Kidney capillary endothelial cell (primary cell): ENCODE measurements around the gene PEX16.
A peak's percentile ranks its signal among the peaks of the same experiment; 100 is the strongest.

Source experiments
- DNase-seq: peaks from one replicate; pipeline ENCODE4 v3.0.0-alpha.2; 2018; ENCODE audit warnings: low spot score

The PEX16 gene

DNA sequence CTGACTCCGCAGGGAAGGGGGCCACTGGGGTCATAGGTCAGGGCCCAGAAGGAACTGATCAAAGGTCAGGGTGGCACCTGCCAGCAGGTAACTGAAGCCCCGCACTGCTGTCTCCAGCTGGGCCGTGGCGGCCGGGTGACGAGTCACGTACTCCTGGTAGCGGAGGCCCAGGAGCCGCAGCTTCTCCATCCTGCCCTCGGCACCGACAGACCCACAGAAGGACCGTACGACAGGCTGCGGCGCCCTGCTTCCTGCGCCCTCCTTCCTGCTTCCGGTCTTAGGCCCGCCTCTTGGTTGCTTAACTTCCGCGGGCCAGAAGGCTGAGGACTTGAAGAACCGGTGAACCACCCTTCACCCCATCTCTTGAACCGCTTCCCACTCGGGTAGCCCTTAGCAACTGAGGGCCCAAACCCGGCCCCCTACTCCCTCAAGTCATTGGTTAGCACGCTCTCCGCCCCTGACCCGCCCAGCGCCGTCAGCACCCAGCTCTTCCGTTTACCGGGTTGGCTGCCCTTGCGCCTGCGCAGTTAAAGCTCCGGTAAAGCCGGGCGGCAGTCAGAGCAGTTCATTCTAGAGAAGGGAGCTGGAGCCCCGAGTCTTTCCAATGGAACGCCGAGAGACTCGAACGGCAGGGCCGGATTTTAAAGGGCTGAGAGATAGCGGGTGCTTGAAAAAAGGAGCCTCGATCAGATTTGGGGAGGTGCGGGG is at the start of gene PEX16:
Gene PEX16, minus strand, starts transcription at position 255 of the 708 bp plus-strand sequence. Its CDS starts 66 bp downstream, at position 189.
- peak; percentile 99 for DNase-seq

DNA sequence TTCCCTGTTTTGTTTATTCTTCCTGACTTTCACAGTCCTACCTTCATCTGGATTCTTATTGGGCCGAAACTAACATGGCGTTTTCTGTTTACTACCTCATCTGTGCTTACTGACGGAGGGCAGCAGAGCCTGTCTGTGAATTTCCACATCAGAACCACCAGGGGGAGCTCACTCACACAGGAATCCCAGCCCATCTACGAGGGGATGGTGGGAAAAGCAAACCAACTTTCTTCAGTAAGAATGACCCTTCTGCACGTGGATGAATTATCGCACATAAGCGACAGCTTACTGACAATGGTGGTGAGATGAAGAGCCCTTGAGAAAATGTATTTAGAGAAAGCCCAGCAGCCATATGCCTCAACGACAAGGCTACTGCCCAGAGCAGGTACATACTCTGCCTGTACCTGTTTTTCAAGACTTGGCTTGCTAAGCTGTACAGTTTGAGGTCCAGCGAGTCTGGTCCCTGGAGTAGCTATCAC is 47.3 kb upstream of the PEX16 start:
- DNase-seq: peak; percentile 78

DNA sequence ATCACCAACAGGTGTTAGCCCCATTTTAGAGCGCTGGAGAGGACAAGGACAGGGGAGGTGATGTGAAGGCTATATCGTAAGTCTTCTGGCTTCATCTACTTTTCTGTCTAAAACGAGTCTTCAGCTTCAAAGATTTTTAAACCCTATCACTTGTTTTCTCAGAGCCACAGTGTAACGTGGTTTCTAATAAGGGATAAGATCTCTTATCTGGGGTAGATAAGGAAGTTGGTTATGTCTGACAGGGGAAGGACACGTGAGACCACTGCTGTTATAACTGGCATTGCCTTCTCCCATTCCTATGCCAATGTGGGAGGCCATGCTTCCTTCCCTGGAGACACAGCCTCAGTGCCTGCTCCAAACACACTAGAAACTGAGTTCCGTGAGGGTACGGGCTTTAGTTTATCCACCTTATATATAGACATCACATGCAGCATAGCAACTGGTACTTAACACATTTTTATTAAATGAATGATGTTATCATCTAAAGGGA is 44.1 kb upstream of the PEX16 start:
- no peak for DNase-seq

DNA sequence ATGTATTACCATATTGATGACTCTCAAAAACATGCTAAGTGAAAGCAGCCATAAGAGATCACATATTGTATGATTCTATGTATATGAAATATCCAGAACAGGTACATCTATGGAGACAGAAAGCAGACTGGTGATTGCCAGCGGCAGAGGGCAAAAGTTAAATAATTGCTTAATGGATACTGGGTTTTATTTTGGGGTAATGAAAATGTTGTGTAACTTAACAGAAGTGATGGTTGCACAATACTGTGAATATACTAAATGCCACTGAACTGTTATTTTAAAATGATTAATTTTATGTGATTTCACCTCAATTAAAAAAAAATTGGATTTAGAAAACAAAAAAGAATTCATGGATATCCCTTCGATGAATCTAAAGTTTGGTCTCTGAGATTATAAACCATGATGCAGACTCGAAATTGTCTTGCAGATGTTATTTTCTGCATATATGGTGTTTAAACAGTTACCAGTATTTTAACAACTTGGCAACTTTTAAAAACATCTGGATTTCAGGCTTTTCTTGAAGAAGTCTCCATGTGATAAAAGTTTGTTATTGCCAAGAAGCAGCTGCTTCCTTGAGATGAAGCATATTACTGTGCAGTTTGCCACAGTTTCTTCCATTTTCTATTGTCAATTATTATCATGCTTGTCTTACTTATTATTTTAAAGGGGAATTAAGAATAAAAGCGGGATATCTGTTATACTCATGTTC is 42.9 kb upstream of the PEX16 start:
- DNase-seq: no peak

DNA sequence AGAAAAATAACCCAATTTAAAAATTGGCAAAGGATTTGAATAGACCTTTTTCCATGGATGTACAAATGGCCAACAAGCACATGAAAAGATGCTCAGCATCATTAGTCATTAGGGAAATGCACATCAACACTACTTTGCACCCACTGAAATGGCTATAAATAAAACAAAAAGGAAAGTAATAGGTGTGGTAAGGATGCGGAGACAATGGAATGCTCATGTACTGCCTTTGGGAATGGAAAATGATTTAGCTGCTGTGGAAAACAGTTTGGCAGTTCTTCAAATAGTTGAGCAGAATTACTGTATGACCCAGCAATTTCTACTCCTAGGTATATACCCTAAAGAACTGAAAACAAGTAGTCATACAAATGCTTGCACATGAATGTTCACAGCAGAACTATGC is 42.2 kb upstream of the PEX16 start:
- DNase-seq: no peak

DNA sequence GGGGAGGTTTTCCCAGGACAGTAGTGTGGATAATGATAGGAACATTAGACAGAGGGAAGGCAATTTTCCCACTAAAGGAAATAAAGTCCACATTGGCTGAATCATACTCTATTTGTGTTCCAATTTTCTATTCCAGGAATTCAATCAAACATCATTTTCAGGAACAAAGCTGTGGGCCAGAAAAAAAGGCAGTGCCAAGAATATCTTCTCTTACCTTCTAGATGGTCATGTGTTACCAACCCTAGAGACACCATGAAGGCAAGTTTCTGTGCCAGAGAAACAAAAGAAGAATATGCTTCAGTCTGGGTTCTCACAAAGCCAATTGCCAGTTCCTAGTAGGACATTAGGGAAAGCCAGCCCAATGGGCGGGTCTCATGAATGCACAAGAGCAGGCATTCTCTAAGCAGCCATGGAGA is 32.3 kb upstream of the PEX16 start:
- DNase-seq: no peak

DNA sequence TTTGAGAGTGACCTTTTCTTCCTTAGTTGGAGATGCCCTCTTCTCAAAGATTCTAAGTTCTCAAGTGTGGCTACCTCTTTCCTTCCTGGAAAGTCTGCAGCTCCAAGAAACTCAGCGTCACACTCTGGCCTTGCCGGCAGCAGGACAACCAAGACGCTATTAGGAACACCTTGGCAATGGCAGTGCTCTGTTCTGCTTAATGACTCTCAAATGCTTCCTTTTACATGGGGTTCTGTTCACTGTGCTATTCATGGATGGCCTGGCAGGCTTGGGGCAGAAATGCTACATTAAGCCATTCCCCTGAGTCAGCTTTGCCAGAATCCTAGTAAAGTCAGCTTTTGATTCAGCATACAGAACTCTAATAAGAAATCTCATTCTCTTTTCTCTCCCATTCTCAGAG is 30.7 kb upstream of the PEX16 start:
- DNase-seq: no peak

DNA sequence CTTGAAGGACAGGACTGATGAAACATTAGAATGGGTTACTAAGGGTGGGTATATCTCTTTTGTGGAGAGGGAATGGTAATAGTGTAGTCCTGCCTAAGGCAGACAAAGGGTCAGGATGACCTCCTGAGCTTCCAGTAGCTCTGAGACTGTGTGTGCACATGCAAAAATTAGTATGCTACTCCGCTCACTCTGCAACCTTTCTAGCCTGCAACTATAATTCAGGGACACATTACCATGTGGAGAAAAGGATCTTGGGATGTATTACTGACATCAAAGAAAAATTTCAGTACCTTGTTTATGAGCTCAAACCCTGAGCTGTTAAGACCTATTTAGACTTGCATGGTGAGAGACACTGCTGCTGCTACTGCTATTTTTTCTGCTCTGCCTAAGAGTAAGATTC is 30.2 kb upstream of the PEX16 start:
- no peak for DNase-seq

DNA sequence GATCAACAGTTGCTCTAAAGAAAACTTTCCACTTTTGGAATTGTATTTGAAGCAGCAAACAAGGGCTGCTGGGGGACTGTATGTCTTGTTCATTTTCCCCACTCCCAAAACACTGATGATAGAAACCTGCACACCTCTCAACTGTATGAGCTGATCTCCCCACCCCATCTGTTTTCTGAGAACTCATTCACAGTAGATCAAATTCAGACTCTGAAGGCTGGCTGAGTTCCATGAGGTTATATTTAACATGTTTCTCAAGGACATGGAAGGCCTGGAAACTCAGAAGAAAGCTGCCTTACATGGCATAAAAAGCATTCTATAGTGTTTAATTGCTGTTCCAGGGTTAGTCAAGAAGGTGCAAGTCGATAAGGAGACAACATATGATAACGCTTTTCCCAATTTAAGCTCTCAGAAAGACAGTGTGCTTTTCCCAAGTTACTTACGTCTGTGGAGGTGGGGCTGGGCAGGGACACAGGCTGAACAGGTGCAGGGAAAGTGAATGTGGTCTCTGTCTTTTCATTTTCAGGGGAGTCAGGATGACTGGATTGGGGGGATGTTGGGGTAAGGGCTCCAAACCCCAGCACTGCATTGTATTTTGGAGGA is 27.8 kb upstream of the PEX16 start:
- DNase-seq: no peak

DNA sequence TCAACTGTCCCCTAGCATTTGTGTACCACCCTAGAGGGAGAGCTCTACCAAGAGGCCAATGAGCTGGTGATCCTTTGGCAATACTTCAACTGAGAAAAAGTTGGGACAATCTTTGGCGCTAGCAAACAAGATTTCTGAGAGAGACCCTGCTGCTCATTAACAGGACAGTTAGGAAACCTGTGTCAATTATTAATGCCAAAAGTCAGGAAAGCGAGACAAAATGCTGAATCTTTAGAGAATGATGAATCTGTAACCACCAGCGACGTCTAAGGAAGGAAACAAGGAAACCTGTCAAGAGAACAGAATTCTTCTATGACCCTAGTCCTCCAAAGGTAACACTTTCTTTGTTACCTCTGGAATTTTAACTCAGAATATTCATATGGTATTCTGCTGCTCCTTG is 24.7 kb upstream of the PEX16 start:
- DNase-seq: no peak

DNA sequence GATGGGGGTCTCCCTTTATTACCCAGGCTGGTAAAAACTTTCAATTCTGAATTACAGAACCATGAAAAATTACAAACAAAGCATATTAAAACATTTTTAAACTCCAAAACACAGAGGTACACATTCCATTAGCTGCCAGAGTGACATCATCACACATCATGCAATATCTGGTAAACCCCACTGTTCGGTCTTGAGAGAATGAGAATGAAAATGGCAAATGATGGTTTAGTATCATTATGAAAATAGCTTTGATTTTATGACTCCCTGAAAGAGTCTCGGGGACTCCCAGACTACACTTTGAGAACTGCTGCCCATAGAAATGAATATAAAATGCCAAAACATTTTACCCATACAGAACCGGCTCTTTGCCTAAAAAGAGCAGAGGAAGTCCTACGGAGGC is 23.6 kb upstream of the PEX16 start:
- no peak for DNase-seq

DNA sequence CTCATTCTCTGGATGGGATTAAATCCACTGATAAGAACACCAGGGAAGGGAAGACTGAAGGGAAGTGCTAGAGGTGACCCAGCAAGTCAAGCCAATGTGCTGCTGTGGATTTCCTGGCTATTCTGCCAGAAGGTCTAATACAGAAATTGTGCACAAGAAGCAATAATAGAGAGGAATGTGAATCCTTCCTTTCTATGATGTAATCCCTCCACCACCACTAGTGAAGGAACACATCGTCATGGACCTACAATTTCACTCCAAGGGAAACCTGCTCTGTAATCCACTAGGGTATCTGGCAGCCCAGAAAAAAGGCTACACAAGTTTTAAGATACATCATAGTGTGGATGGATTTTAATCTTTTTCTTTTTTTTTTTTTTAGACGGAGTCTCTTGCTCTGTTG is 22.2 kb upstream of the PEX16 start:
- DNase-seq: no peak

DNA sequence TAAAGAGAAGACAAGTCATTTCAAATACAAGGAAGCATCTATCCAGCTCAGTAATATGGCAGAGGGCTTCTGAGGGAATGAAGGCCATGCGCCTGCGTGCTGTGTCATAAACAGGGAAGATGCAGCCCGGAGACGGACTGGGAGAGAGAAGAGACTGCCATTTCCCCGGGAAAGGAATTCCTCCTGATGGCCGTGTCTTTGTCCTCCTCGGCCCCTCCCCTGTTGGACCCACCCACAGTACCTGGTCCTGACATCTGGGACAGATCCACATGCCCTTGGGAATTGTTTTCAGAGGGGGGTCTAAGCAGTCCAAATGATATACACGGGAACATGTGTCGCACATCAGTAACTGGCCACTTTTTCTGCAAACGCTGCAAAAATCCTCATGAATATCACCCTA is 20.2 kb upstream of the PEX16 start:
- DNase-seq: no peak

DNA sequence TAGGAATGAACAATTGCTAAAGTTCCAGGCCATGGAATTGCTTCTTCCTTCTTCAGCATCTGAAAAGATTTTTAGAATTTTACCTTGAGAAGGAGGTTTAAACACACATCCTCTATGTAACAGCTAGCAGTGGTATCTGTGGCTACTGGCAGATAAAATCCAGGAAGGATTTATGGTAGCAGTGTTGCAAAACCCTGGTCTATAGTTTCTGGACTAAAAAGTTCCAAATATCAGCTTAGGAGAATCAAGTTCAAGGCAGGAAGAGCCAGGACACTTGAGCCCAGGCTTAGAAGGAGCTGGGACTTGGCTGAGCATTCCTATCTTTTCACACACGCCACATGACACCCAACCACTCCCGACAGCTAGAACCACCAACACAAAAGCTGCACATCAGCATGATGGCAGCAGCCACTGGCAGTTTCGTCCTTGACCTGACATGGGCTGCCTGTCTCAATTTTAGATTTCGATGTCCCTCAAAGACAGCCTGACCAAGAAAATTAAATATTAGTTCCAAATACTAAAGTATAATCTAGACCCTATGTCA is 18.9 kb upstream of the PEX16 start:
- no peak for DNase-seq

DNA sequence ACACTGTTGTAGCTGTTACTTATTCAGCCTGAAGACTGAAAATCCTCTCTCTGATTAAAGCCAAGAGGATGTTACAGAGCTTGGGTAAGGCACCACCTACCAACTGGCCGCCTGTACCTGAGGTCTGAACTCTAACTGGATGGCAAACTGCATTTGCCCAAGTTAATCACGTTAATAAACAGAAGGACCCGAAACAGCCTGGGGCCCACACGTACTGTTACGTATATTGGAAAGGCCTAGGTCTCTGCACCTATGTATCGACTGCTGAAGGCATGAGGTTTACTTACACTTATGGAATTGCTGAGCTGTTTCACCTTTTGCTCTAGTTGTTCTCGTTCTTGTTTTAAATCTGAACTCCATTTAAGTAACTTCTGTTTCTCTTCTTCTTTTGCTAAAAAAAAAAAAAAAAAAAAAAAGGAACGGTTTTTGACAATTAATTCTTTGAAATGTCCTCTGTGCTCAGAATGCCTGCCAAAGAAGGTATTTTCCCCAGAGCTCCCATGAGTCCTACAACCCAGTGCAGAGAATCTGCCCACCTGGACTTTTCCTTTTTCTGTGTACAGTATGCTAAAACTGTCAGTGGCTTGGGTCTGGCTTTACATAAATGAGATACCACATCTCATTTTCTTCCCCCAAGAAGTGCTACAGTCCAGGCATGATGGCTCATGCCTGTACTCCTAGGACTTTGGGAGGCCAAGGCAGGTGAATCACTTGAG is 17.8 kb upstream of the PEX16 start:
- no peak for DNase-seq

DNA sequence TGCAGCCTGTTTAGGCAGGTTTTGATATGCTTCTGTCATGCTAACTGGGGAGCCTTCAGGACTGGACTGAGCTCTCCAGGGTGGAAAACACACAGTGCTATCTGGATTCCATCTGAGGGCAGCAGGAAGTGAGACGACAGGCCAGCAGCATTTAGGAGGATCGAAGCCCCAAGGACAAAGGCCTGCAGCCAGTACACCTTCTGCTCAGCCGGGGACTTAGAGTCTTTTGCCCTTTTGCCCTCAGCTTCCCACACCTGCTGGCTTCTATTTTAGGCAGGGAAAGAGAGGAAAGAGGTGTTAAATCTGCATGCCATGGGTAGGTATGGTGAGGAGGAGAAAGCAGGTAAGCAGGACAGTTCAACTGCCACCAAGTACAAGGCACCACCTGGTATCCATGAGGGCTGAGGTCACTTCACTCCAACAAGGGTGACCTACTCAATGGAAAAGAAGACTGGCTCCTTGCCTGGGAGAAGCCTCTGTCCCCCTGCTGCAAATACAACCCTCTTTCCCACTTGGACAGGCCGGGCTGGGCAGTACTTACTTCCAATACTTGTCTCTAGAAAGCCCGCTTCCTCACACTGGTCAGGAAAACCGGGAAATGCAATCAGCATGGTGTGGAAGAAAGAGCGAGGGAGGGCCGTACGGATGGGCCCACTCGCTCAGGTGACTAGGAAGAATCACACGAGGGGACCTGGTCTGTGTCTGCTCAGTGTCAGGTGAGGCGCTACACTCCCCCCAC is 17.1 kb upstream of the PEX16 start:
- no peak for DNase-seq

DNA sequence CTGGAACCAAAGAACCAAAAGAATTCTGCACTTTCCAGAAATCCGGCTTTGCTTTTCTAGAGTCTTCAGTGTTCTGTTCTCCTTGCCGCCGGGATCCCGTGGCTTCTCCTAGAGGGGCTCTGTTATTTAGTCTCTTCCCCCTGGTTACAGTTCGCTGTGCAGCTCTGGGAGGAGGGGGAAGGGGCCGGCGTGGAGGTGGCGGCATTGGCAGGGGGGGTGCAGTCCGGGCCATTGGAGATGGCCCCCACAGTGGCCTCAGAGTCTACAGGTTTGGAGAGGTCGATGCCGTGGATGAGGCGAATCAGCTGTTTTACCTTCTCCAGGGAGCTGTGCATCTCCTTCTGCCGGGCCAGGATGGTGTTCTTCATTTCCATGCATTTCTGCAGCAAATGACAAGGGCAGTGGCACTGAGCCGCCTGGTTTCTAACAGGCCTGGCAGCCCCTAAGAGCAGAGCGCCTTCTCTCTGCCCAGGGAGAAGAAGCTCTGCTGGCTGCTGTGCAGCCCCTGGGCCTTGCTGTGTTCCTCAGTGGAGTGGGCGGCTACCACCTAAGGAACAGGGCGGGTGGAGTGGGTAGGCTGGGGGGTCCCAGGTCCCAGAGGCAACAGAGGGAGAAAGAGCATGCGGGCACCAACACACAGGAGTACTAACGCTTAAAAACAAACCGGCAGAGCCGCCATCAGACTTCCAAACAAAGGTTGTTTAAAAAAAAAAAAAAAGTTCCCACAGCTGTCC is 16.3 kb upstream of the PEX16 start:
- DNase-seq: no peak

DNA sequence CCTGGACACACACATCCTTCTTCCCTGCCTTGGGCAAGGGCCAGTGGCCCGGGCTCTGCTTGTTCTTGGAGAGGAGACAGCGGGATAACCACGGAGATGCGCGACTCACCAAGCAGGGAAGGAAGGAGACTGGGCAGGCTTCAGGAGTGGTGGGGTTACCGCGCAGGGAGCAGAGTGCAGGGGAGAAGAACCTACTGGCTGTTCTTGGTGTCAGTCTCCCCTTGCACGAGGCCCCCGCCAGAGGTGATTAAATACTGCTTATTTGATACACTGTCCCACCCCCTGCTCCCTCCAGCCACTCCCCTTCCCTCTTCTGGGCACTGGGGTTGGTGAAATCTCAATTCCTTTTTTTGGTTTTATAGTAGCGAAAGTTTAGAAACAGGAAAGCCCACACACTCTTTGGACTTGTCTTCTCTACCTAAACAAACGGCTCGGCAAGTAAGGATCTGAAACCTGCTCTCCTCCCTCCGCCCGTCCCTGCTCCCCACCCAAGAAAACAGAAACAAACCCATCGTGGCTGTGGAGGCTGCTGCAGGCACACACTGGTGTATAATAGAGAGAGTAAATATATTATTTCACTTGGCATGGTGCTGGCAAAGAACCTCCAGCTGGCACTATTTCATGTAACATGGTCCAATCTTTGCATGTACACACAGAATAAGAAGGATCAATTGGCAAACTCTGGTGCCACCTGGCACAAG is 15.6 kb upstream of the PEX16 start:
- no peak for DNase-seq

DNA sequence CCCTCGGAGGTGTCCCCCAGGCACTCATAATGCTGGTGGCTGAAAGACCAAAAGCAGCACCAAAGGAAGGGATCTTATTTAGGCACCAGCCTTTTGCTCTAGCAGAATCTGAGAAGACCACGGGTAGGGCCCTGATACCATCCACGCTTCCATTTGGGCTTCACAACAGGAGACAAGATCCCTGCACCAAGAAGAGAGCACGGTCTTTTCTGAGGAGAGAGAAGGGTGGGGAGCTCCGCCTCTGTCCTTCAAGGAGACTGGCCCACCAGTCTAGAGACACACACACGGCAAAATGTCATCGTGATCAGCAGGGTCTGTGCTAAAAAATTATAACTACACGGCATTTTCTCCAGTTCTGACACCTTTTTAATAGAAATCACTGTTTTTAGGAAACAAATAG is 14.5 kb upstream of the PEX16 start:
- DNase-seq: no peak

DNA sequence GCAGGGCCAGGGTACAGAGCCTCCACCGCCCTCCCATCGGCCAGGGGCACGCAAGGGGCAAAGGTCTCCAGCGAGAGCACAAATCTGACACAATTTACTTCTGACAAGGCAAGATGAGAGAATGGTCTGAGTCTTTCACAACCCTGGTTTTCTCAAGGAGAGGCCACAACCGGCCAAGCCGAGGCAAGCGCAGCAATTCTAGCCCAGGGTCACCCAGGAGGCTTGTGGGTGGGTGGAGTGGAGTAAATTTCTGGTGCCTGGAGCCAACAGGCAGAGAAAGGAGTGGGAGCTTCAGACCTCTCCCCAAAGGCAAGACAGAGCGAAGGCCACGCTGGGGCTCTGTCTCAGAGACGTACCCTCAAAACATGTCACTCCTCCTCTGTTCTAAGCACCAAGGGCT is 14.1 kb upstream of the PEX16 start:
- DNase-seq: no peak
